Measurements from ENCODE around the gene B3GAT1.

Gene B3GAT1

GRCh38 chr11:134438542-134439537, 26.8 kb upstream of the B3GAT1 start:
- Histone ChIP-seq H3K4me3 (ENCODE audit: low read depth, low read length) (no peak overlapping the region), H3K27ac (no peak overlapping the region), H3K36me3 (replicated peaks) (no peaks in the 10 kb centered on the region), H3K27me3 (replicated peaks) (no peaks in the 10 kb centered on the region)
- in situ Hi-C loops (cut with HindIII; ENCODE audit: low pct_ligation_motif_present, low sequenced_read_pairs) = no loop called here
- DNase-seq = no peak
- TF ChIP-seq CTCF (IDR thresholded peaks at IDR 0.05; ENCODE audit: low read depth, low read length, missing control alignments) = no peak

- in situ Hi-C loops (cut with HindIII; ENCODE audit: low pct_ligation_motif_present, low sequenced_read_pairs) = no loop called here
- TF ChIP-seq CTCF (IDR thresholded peaks at IDR 0.05; ENCODE audit: low read depth, low read length, missing control alignments) = no peak
- Histone ChIP-seq H3K4me3 (ENCODE audit: low read depth, low read length) (no peak overlapping the region), H3K27me3 (replicated peaks) (no peaks in the 10 kb centered on the region), H3K36me3 (replicated peaks) (no peaks in the 10 kb centered on the region), H3K27ac (no peak overlapping the region)
- no peak for DNase-seq
Observed at GRCh38 chr11:134437821-134438220, 25.8 kb upstream of the B3GAT1 start.

- Histone ChIP-seq H3K36me3 (replicated peaks) (no peaks in the 10 kb centered on the region), H3K27me3 (replicated peaks) (no peaks in the 10 kb centered on the region), H3K4me3 (ENCODE audit: low read depth, low read length) (no peak overlapping the region), H3K27ac (no peak overlapping the region)
- DNase-seq = no peak
- no peak for TF ChIP-seq CTCF (IDR thresholded peaks at IDR 0.05; ENCODE audit: low read depth, low read length, missing control alignments)
- in situ Hi-C loops (cut with HindIII; ENCODE audit: low pct_ligation_motif_present, low sequenced_read_pairs) = no loop called here
Observed at GRCh38 chr11:134436781-134437180, 24.7 kb upstream of the B3GAT1 start.

- no peak overlapping the region for H3K27ac ChIP-seq
- H3K36me3 ChIP-seq (replicated peaks) = no peaks in the 10 kb centered on the region
- H3K4me3 ChIP-seq (ENCODE audit: low read depth, low read length) = no peak overlapping the region
- no peak for DNase-seq
- in situ Hi-C loops (cut with HindIII; ENCODE audit: low pct_ligation_motif_present, low sequenced_read_pairs) = no loop called here
- no peaks in the 10 kb centered on the region for H3K27me3 ChIP-seq (replicated peaks)
- no peak for TF ChIP-seq CTCF (IDR thresholded peaks at IDR 0.05; ENCODE audit: low read depth, low read length, missing control alignments)
Observed at GRCh38 chr11:134433806-134434205, 21.8 kb upstream of the B3GAT1 start.

GRCh38 chr11:134433251-134433650, 21.2 kb upstream of the B3GAT1 start:
- H3K27me3 ChIP-seq (replicated peaks) = no peaks in the 10 kb centered on the region
- no peak overlapping the region for H3K4me3 ChIP-seq (ENCODE audit: low read depth, low read length)
- TF ChIP-seq CTCF (IDR thresholded peaks at IDR 0.05; ENCODE audit: low read depth, low read length, missing control alignments) = no peak
- H3K36me3 ChIP-seq (replicated peaks) = no peaks in the 10 kb centered on the region
- no peak overlapping the region for H3K27ac ChIP-seq
- in situ Hi-C loops (cut with HindIII; ENCODE audit: low pct_ligation_motif_present, low sequenced_read_pairs) = no loop called here
- DNase-seq = no peak
